HepG2 (cell line): ENCODE data around the gene RANGRF. TPM values are rescaled to one million over a fixed set of nuclear protein-coding genes. Genes with fewer than 3 reads are reported as not detected.
A peak's percentile ranks its signal among the peaks of the same experiment; 100 is the strongest.

Experiments
- BRCA1 ChIP-seq: sonication (generic); formaldehyde crosslinking; IDR thresholded peaks from 2 replicates; pipeline ENCODE4 v1.4.0; 2020; ENCODE audit warnings: missing genetic modification reagents
- DNMT1 ChIP-seq: sonication (generic); formaldehyde crosslinking; IDR thresholded peaks from 2 replicates; pipeline ENCODE4 v1.5.1; 2020; ENCODE audit warnings: mild to moderate bottlenecking, missing genetic modification reagents
- EP300 ChIP-seq, 3 experiments: sonication (generic) in 1 of 3; formaldehyde crosslinking in 1 of 3; IDR thresholded peaks; 2 replicates each; pipeline versions ENCODE4 v1.5.1 to v1.6.1; 2011 to 2020; ENCODE audit warnings: low read depth in 2 of 3, low read length in 2 of 3, borderline replicate concordance in 1 of 3, improper control_type of control experiment in 1 of 3, mild to moderate bottlenecking in 1 of 3, missing genetic modification reagents in 1 of 3, moderate library complexity in 1 of 3
- GABPA ChIP-seq, 2 experiments: IDR thresholded peaks; 2 replicates each; pipeline ENCODE4 v1.6.1; 2011 to 2016; ENCODE audit warnings: low read depth in 2 of 2, low read length in 1 of 2, missing biosample characterization in 1 of 2, missing genetic modification characterization in 1 of 2
- KDM1A ChIP-seq: IDR thresholded peaks from 2 replicates; pipeline ENCODE4 v1.6.1; 2016; ENCODE audit warnings: missing compliant biosample characterization
- MED1 ChIP-seq: sonication (generic); formaldehyde crosslinking; IDR thresholded peaks from 2 replicates; pipeline ENCODE4 v1.4.0; 2020; ENCODE audit warnings: missing genetic modification reagents
- MEF2D ChIP-seq: sonication (generic); formaldehyde crosslinking; IDR thresholded peaks from 2 replicates; pipeline ENCODE4 v1.5.1; 2020; ENCODE audit warnings: mild to moderate bottlenecking, missing genetic modification reagents
- NAIF1 ChIP-seq: sonication (generic); formaldehyde crosslinking; IDR thresholded peaks from 2 replicates; pipeline ENCODE4 v1.5.0; 2020; ENCODE audit warnings: mild to moderate bottlenecking, missing genetic modification reagents, borderline replicate concordance
- RXRB ChIP-seq: IDR thresholded peaks from 2 replicates; pipeline ENCODE4 v1.6.1; 2016; ENCODE audit warnings: borderline replicate concordance, missing genetic modification reagents, missing compliant biosample characterization
- SMARCE1 ChIP-seq: fragments of 450-650 bp; IDR thresholded peaks from 2 replicates; pipeline ENCODE4 v1.6.1; 2017; ENCODE audit warnings: borderline replicate concordance
- YY1 ChIP-seq: IDR thresholded peaks from 2 replicates; pipeline ENCODE4 v1.6.1; 2011; ENCODE audit warnings: low read length, low read depth, moderate library complexity, mild to moderate bottlenecking; ENCODE audit not compliant: insufficient read depth, insufficient replicate concordance
- ZFAT ChIP-seq: sonication (generic); formaldehyde crosslinking; conservative IDR thresholded peaks from 2 replicates; pipeline ENCODE4 v1.8.1; 2023; ENCODE audit warnings: missing genetic modification reagents, inconsistent platforms
- ZFP36 ChIP-seq: fragments of 150-350 bp; IDR thresholded peaks from 2 replicates; pipeline ENCODE4 v1.6.1; 2018; ENCODE audit warnings: borderline replicate concordance, low read length, low read depth; ENCODE audit not compliant: partially characterized antibody
- ZNF121 ChIP-seq: sonication (generic); formaldehyde crosslinking; IDR thresholded peaks from 2 replicates; pipeline ENCODE4 v1.5.0; 2020; ENCODE audit warnings: mild to moderate bottlenecking, missing genetic modification reagents
- ZNF282 ChIP-seq: fragments of 450-650 bp; IDR thresholded peaks from 2 replicates; pipeline ENCODE4 v1.6.1; 2018; ENCODE audit not compliant: partially characterized antibody
- ZNF30 ChIP-seq: sonication (generic); formaldehyde crosslinking; IDR thresholded peaks from 2 replicates; pipeline ENCODE4 v1.5.0; 2020; ENCODE audit warnings: mild to moderate bottlenecking, missing genetic modification reagents
- ZNF598 ChIP-seq: sonication (generic); formaldehyde crosslinking; IDR thresholded peaks from 2 replicates; pipeline ENCODE4 v1.5.1; 2020; ENCODE audit warnings: mild to moderate bottlenecking, missing genetic modification reagents, borderline replicate concordance
- ZNF776 ChIP-seq: sonication (generic); formaldehyde crosslinking; IDR thresholded peaks from 2 replicates; pipeline ENCODE4 v1.4.0; 2020; ENCODE audit warnings: mild to moderate bottlenecking, missing genetic modification reagents
- ZNF790 ChIP-seq: sonication (generic); formaldehyde crosslinking; IDR thresholded peaks from 2 replicates; pipeline ENCODE4 v1.8.0; 2022; ENCODE audit warnings: missing genetic modification reagents, mild to moderate bottlenecking, borderline replicate concordance
- polyA plus RNA-seq, 8 experiments: library from polyadenylated mRNA; depleted of rRNA in 3 of 8; stranded (reverse) in 7 of 8; unstranded in 1 of 8; fragments of >200 nt; fragmentation: Illumina TruSeq in 4 of 8; extraction: Trizol in 4 of 8; gene quantifications; 2 replicates each; pipeline versions ENCODE4 v1.2.1 to v1.2.3, GENCODE V29; 2011 to 2016; ENCODE audit warnings: low read depth in 4 of 8, missing spikeins in 1 of 8, mixed read lengths in 1 of 8; ENCODE audit not compliant: insufficient read depth in 1 of 8
- total RNA-seq, 5 experiments: library from RNA; depleted of rRNA; stranded (reverse); fragments of >200 nt; fragmentation: Illumina TruSeq; extraction: Trizol; gene quantifications; 2 replicates each; pipeline ENCODE4 v1.2.3, GENCODE V29; 2016; ENCODE audit warnings: low read depth in 1 of 5
- TF ChIP-seq, protein P1 (sequence below): sonication (generic); formaldehyde crosslinking; IDR thresholded peaks from 2 replicates; pipeline ENCODE4 v1.4.0; 2020; ENCODE audit warnings: missing genetic modification reagents
- TF ChIP-seq, protein P2 (sequence below): sonication (generic); formaldehyde crosslinking; IDR thresholded peaks from 2 replicates; pipeline ENCODE4 v1.5.1; 2020; ENCODE audit warnings: missing genetic modification reagents, mild to moderate bottlenecking, borderline replicate concordance
- TF ChIP-seq, protein P3 (sequence below), 2 experiments: fragments of 450-650 bp in 1 of 2; sonication (generic) in 1 of 2; formaldehyde crosslinking; IDR thresholded peaks; 2 replicates each; pipeline versions ENCODE4 v1.5.0 to v1.8.0; 2020 to 2022; ENCODE audit warnings: mild to moderate bottlenecking in 1 of 2, missing genetic modification reagents in 1 of 2
- TF ChIP-seq, protein P4 (sequence below): sonication (generic); formaldehyde crosslinking; IDR thresholded peaks from 2 replicates; pipeline ENCODE4 v1.4.0; 2020; ENCODE audit warnings: missing genetic modification reagents

Gene RANGRF
- total and polyA plus RNA-seq, 2 of the 13 experiments (the other 11 are each of a cell fraction or from before 2014, with no cell fraction given) = 18.6 to 40.7 TPM

DNA sequence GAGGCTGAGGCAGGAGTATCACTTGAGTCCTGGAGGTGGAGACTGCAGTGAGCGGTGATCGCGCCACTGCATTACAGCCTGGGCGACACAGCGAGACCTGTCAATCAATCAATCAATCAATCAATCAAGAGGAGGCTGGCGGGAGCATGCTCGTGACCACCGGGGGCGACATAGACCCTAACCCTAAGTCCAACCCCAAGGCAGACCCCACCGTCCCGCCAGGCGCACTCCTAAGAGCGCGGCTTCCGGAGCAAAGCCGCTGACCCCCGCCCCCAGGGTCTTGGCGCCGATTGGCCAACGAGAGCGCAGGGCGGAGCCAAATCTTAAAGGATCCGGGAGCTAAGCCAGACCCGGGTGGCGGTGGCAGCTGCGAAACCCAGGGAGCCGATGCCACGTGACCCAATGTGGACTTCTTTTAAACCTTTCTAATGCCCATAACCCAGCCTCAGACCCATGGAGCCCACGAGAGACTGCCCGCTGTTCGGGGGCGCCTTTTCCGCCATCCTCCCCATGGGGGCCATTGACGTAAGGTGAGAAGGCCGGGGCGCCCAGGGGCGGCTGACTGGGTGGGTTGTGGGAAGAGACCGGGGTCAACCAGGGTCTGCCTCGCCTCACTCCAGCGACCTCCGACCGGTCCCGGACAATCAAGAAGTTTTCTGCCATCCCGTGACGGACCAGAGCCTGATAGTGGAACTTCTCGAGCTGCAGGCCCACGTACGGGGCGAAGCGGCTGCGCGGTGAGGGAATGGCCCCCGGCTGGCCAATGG is at the start of gene RANGRF (continued):
- TF ChIP-seq, protein P1, sequence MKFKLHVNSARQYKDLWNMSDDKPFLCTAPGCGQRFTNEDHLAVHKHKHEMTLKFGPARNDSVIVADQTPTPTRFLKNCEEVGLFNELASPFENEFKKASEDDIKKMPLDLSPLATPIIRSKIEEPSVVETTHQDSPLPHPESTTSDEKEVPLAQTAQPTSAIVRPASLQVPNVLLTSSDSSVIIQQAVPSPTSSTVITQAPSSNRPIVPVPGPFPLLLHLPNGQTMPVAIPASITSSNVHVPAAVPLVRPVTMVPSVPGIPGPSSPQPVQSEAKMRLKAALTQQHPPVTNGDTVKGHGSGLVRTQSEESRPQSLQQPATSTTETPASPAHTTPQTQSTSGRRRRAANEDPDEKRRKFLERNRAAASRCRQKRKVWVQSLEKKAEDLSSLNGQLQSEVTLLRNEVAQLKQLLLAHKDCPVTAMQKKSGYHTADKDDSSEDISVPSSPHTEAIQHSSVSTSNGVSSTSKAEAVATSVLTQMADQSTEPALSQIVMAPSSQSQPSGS (CRISPR knock-in tag) = no peak
- TF ChIP-seq BRCA1 (CRISPR knock-in tag) (no peak), EP300 (IDR thresholded peaks at IDR 0.05; ENCODE audit: low read depth in 2 of 2, low read length in 2 of 2) (no peak), EP300 (CRISPR knock-in tag; IDR thresholded peaks at IDR 0.05; ENCODE audit: borderline replicate concordance) (no peak), ZNF121 (CRISPR knock-in tag) (0 out of 2 replicates have a peak, but pooled peaks have one; percentile 13), NAIF1 (peak; percentile 74; the same call in 1 of the 2 replicates), ZNF776 (CRISPR knock-in tag) (no peak), ZFAT (CRISPR knock-in tag) (no peak), MED1 (CRISPR knock-in tag) (0 out of 2 replicates have a peak, but pooled peaks have one; percentile 13), GABPA (IDR thresholded peaks at IDR 0.05; ENCODE audit: low read depth, low read length) (peak; percentile 28; the same call in 1 of the 2 replicates), GABPA (CRISPR knock-in tag; IDR thresholded peaks at IDR 0.05; ENCODE audit: low read depth) (peak; percentile 71), RXRB (CRISPR knock-in tag) (peak; percentile 42; the same call in 1 of the 2 replicates), ZFP36 (no peak), MEF2D (CRISPR knock-in tag) (peak; percentile 23; the same call in 1 of the 2 replicates), ZNF598 (CRISPR knock-in tag) (peak; percentile 85; the same call in 1 of the 2 replicates), ZNF282 (no peak), DNMT1 (CRISPR knock-in tag) (no peak), SMARCE1 (no peak), YY1 (peak; percentile 27), ZNF30 (CRISPR knock-in tag) (0 out of 2 replicates have a peak, but pooled peaks have one; percentile 66), ZNF790 (CRISPR knock-in tag) (no peak), KDM1A (CRISPR knock-in tag) (no peak)
- TF ChIP-seq, protein P2, sequence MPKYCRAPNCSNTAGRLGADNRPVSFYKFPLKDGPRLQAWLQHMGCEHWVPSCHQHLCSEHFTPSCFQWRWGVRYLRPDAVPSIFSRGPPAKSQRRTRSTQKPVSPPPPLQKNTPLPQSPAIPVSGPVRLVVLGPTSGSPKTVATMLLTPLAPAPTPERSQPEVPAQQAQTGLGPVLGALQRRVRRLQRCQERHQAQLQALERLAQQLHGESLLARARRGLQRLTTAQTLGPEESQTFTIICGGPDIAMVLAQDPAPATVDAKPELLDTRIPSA (CRISPR knock-in tag) = no peak
- TF ChIP-seq, protein P3, sequence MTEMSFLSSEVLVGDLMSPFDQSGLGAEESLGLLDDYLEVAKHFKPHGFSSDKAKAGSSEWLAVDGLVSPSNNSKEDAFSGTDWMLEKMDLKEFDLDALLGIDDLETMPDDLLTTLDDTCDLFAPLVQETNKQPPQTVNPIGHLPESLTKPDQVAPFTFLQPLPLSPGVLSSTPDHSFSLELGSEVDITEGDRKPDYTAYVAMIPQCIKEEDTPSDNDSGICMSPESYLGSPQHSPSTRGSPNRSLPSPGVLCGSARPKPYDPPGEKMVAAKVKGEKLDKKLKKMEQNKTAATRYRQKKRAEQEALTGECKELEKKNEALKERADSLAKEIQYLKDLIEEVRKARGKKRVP (CRISPR knock-in tag; IDR thresholded peaks at IDR 0.05) = 0 out of 4 replicates have a peak, but pooled peaks of 1 of the 2 experiments have one; percentile 29
- TF ChIP-seq, protein P4, sequence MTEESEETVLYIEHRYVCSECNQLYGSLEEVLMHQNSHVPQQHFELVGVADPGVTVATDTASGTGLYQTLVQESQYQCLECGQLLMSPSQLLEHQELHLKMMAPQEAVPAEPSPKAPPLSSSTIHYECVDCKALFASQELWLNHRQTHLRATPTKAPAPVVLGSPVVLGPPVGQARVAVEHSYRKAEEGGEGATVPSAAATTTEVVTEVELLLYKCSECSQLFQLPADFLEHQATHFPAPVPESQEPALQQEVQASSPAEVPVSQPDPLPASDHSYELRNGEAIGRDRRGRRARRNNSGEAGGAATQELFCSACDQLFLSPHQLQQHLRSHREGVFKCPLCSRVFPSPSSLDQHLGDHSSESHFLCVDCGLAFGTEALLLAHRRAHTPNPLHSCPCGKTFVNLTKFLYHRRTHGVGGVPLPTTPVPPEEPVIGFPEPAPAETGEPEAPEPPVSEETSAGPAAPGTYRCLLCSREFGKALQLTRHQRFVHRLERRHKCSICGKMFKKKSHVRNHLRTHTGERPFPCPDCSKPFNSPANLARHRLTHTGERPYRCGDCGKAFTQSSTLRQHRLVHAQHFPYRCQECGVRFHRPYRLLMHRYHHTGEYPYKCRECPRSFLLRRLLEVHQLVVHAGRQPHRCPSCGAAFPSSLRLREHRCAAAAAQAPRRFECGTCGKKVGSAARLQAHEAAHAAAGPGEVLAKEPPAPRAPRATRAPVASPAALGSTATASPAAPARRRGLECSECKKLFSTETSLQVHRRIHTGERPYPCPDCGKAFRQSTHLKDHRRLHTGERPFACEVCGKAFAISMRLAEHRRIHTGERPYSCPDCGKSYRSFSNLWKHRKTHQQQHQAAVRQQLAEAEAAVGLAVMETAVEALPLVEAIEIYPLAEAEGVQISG (CRISPR knock-in tag) = 0 out of 2 replicates have a peak, but pooled peaks have one; percentile 27
